Measurements from ENCODE around the gene LRP1. TPM values are rescaled to one million over a fixed set of nuclear protein-coding genes. Genes with fewer than 3 reads are reported as not detected.
A peak's percentile ranks its signal among the peaks of the same experiment; 100 is the strongest.

The LRP1 gene
- total and polyA plus RNA-seq, 2 experiments from 2014 or later, result 47.8 to 76.8 TPM

DNA sequence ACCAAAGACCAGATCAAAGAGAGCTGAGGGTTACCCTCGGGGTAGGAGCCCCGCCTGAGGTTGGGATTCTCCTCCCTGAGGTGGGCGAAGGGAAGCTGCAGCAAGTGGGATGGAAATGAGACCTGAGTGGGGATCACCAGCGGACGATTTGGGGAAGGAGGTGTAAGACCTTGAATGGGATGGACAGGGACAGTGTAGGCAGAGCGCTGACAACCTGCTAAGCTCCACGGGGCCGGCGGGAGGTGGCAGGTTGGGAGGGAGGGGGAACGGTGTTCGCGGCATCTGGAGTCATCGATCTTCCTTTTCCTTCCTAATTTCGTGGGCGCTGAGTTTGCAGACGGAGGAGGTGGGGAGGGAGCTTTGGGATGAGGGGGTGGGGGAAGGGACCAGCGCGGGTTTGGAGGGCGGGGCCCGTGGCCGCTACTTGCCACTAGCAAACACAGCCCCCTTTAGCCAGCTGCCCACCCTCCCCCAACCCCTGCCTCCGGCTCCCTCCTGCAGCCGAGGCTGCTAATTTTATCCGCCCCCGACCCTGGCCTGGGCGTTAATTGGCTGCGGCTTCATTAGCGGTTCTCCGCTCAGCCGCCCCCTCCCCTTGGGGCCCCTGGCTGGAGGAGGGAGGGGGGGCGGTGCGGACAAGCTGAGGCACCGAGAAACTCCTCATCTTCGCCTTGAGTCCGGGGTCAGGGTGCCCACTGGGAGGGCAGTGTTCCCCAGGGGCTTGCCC, 98.5 kb downstream of the LRP1 start:
- Histone ChIP-seq H3K4me2 (peak overlapping the region; percentile 73), H3K27me3 (peaks cover 65% of the 10 kb centered on the region), H3K36me3 (replicated peaks; ENCODE audit: insufficient read depth, low read depth) (no peaks in the 10 kb centered on the region), H3K4me1 (ENCODE audit: insufficient read depth) (peaks cover 27% of the 10 kb centered on the region), H3K9me2 (replicated peaks; ENCODE audit: insufficient read depth) (no peaks in the 10 kb centered on the region), H3K4me3 (no peak overlapping the region), H3K9me3 (ENCODE audit: low read depth) (no peaks in the 10 kb centered on the region), H4K20me1 (ENCODE audit: insufficient read depth, poor library complexity, severe bottlenecking) (peaks cover 5% of the 10 kb centered on the region), H2AFZ (no peak overlapping the region), H3K27ac (no peak overlapping the region), H3K79me2 (peaks cover 16% of the 10 kb centered on the region)
- WGBS (ENCODE audit: low lambda C conversion rate, missing lambda C conversion rate), result 8% methylated on average over 21 of the region's 35 CpGs
- TF ChIP-seq EZH2 (IDR thresholded peaks at IDR 0.05; ENCODE audit: borderline replicate concordance) (peak; percentile 55), EZH2phosphoT487 (IDR thresholded peaks at IDR 0.05; ENCODE audit: low read depth, severe bottlenecking, unreplicated experiment) (no peak)
- TF ChIP-seq, protein P1, sequence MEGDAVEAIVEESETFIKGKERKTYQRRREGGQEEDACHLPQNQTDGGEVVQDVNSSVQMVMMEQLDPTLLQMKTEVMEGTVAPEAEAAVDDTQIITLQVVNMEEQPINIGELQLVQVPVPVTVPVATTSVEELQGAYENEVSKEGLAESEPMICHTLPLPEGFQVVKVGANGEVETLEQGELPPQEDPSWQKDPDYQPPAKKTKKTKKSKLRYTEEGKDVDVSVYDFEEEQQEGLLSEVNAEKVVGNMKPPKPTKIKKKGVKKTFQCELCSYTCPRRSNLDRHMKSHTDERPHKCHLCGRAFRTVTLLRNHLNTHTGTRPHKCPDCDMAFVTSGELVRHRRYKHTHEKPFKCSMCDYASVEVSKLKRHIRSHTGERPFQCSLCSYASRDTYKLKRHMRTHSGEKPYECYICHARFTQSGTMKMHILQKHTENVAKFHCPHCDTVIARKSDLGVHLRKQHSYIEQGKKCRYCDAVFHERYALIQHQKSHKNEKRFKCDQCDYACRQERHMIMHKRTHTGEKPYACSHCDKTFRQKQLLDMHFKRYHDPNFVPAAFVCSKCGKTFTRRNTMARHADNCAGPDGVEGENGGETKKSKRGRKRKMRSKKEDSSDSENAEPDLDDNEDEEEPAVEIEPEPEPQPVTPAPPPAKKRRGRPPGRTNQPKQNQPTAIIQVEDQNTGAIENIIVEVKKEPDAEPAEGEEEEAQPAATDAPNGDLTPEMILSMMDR (IDR thresholded peaks at IDR 0.05; ENCODE audit: poor library complexity), result no peak
- DNase-seq (ENCODE audit: low spot score), result no peak

DNA sequence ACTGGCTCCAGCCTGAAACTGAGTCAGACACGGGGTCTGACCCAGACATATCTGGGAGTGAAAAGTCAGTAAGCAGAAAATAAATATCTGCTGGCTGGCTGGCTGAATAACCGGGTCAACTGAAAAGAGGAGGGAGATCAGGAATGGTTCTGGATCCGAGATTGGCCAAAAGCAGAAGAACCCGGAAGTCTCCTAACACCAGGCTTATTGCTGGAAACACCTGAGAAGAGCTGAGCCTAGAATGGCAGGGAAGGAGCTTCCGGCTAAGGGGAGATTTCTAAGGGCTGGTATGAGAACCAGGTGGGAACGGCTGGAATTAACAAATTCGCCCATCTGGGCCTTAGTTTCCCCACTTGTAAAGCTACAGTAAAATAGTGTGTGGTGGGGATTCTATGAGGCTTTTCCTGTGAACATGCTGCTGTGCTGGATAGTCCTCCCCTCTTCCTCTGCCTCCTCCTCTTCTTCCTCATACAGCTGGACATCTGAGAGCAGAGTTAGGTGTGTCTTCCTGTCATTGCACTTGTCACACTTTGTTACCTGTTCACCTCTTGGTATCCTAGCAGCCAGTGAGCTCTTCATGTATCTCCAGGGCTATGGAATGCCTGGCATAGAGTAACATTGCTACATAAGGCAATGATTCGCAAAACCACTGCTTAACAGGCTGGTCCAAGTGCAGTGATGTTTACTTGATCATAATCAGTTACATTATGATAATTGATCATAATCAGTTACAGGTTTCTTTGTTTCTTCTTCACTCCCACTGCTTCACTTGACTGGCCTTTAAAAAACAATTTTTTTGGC, 99.2 kb downstream of the LRP1 start:
- no peak overlapping the region for H3K4me3 ChIP-seq
- no peak for DNase-seq (ENCODE audit: low spot score)
- H3K4me2 ChIP-seq, result peak overlapping the region; percentile 73
- H3K79me2 ChIP-seq, result peaks cover 17% of the 10 kb centered on the region
- no peaks in the 10 kb centered on the region for H3K9me2 ChIP-seq (replicated peaks; ENCODE audit: insufficient read depth)
- WGBS (ENCODE audit: low lambda C conversion rate, missing lambda C conversion rate), result 39% methylated on average over 8 of the region's 8 CpGs
- no peak overlapping the region for H2AFZ ChIP-seq
- H3K36me3 ChIP-seq (replicated peaks; ENCODE audit: insufficient read depth, low read depth), result no peaks in the 10 kb centered on the region
- H4K20me1 ChIP-seq (ENCODE audit: insufficient read depth, poor library complexity, severe bottlenecking), result peaks cover 5% of the 10 kb centered on the region
- H3K9me3 ChIP-seq (ENCODE audit: low read depth), result no peaks in the 10 kb centered on the region
- H3K4me1 ChIP-seq (ENCODE audit: insufficient read depth), result peaks cover 27% of the 10 kb centered on the region
- peaks cover 58% of the 10 kb centered on the region for H3K27me3 ChIP-seq
- H3K27ac ChIP-seq, result no peak overlapping the region
- no peak for TF ChIP-seq EZH2 (IDR thresholded peaks at IDR 0.05; ENCODE audit: borderline replicate concordance)
- TF ChIP-seq, protein P1 (IDR thresholded peaks at IDR 0.05; ENCODE audit: poor library complexity), result no peak

DNA sequence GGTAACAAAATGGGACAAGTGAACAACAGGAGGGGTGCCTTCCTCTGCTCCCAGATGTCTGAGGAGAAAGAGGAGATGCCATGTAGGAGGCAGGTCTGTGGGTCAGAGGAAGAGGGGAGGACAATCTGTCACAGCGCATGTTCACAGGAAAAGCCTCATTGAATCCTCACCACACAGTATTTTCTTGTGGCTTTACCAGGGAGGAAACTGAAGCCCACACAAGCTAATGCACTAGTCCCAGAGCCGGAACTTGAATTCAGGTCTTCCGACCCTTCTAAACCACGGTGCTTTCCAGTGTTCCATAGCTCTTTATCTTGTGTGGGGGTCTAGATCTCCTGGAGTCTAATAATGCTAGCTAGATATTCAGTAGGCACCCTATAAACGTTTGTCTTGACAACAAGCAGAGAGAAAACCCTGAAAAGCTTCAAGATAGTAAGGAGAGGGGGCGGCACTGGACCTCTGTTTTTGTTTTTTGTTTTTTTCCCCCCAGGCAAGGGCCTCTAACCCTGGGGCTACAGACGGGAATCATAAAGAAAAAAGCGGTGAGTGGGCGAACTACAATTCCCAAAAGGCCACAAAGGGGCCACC, 100.9 kb downstream of the LRP1 start:
- Histone ChIP-seq H3K9me2 (replicated peaks; ENCODE audit: insufficient read depth) (no peaks in the 10 kb centered on the region), H2AFZ (peak overlapping the region; percentile 24), H3K4me2 (peak overlapping the region; percentile 80), H3K79me2 (peaks cover 17% of the 10 kb centered on the region), H3K4me3 (no peak overlapping the region), H3K27ac (peak overlapping the region; percentile 19), H4K20me1 (ENCODE audit: insufficient read depth, poor library complexity, severe bottlenecking) (peaks cover 5% of the 10 kb centered on the region), H3K9me3 (ENCODE audit: low read depth) (no peaks in the 10 kb centered on the region), H3K27me3 (peaks cover 41% of the 10 kb centered on the region), H3K36me3 (replicated peaks; ENCODE audit: insufficient read depth, low read depth) (no peaks in the 10 kb centered on the region), H3K4me1 (ENCODE audit: insufficient read depth) (peaks cover 27% of the 10 kb centered on the region)
- no peak for DNase-seq (ENCODE audit: low spot score)
- 26% methylated on average over 9 of the region's 9 CpGs for WGBS (ENCODE audit: low lambda C conversion rate, missing lambda C conversion rate)
- TF ChIP-seq EZH2phosphoT487 (IDR thresholded peaks at IDR 0.05; ENCODE audit: low read depth, severe bottlenecking, unreplicated experiment) (no peak), EZH2 (IDR thresholded peaks at IDR 0.05; ENCODE audit: borderline replicate concordance) (no peak)
- TF ChIP-seq, protein P1 (IDR thresholded peaks at IDR 0.05; ENCODE audit: poor library complexity), result no peak
